ENCODE measurements around the gene CLDN5.
A peak's percentile ranks its signal among the peaks of the same experiment; 100 is the strongest.
"Not testable (repeated sequence)": the region's sequence is repeated elsewhere in the genome, so short reads cannot be mapped to it uniquely, and the experiment has no call there.

CLDN5 gene

GRCh38 chr22:19531327-19531726 is 7.1 kb upstream of the CLDN5 start:
- not testable (repeated sequence) for H3K4me3 ChIP-seq (ENCODE audit: low read length); H3K4me1 ChIP-seq (ENCODE audit: control insufficient read depth, insufficient read depth, low read length); DNase-seq (ENCODE audit: low read depth, low spot score); H3K9me3 ChIP-seq (ENCODE audit: control insufficient read depth, insufficient read depth, low read length); H3K27ac ChIP-seq (ENCODE audit: low read length); H3K36me3 ChIP-seq (ENCODE audit: control insufficient read depth, insufficient read depth, low read length); H3K27me3 ChIP-seq (ENCODE audit: control insufficient read depth, insufficient read depth, low read length)
- no CpG with 5 or more reads among the region's 6 CpGs for WGBS (ENCODE audit: insufficient coverage, insufficient read length)

DNA sequence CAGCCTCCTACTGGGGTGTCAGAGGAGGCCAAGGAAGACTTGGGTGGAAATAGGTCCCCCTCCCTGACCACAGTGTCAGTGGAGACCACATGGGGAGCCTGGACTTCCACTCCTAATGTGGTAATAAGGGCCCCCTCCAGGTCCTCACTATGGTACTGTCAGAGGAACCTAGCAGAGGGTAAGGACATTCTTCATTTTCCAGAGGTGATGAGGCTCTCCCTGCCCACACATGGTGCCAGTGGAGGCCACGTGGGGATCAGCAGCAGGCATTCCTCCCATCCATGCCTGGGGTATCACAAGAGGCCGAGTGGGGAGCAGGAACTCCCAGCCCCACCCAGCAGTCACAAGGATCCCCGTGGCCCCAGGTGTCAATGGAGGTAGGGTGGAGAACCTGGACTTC is 6.5 kb upstream of the CLDN5 start:
- Histone ChIP-seq H3K27ac (ENCODE audit: low read length) (no peak overlapping the region), H3K27me3 (ENCODE audit: control insufficient read depth, insufficient read depth, low read length) (no peaks in the 10 kb centered on the region), H3K4me1 (ENCODE audit: control insufficient read depth, insufficient read depth, low read length) (no peaks in the 10 kb centered on the region), H3K4me3 (ENCODE audit: low read length) (no peak overlapping the region), H3K36me3 (ENCODE audit: control insufficient read depth, insufficient read depth, low read length) (no peaks in the 10 kb centered on the region), H3K9me3 (ENCODE audit: control insufficient read depth, insufficient read depth, low read length) (no peaks in the 10 kb centered on the region)
- WGBS (ENCODE audit: insufficient coverage, insufficient read length): no CpG with 5 or more reads among the region's 3 CpGs
- DNase-seq (ENCODE audit: low read depth, low spot score): no peak

DNA sequence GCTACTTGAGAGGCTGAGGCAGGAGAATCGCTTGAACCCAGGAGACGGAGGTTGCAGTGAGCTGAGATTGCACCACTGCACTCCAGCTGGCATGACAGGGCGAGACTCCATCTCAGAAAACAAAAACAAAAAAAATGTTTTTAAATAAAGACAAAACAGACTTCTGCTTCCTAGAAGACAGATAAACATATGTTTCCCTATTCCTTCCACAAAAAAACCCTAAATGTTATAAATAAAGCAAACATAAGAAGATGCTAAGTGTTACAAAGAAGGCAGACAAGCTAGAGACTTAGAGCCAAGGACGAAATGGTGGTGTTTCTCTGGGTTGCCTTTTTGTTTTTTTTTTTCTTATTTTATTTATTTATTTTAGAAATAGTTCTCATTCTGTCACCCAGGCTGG is 5.6 kb upstream of the CLDN5 start:
- H3K4me1 ChIP-seq (ENCODE audit: control insufficient read depth, insufficient read depth, low read length): no peaks in the 10 kb centered on the region
- no peaks in the 10 kb centered on the region; the same call in 1 of the 2 replicates for H3K27me3 ChIP-seq (ENCODE audit: control insufficient read depth, insufficient read depth, low read length)
- no peak overlapping the region for H3K27ac ChIP-seq (ENCODE audit: low read length)
- H3K9me3 ChIP-seq (ENCODE audit: control insufficient read depth, insufficient read depth, low read length): no peaks in the 10 kb centered on the region
- H3K36me3 ChIP-seq (ENCODE audit: control insufficient read depth, insufficient read depth, low read length): no peaks in the 10 kb centered on the region
- no CpG with 5 or more reads among the region's 4 CpGs for WGBS (ENCODE audit: insufficient coverage, insufficient read length)
- no peak overlapping the region for H3K4me3 ChIP-seq (ENCODE audit: low read length)
- no peak for DNase-seq (ENCODE audit: low read depth, low spot score)

GRCh38 chr22:19527861-19528417 is 3.7 kb upstream of the CLDN5 start:
- no peak overlapping the region for H3K4me3 ChIP-seq (ENCODE audit: low read length)
- no peak overlapping the region for H3K27ac ChIP-seq (ENCODE audit: low read length)
- DNase-seq (ENCODE audit: low read depth, low spot score): no peak
- 0 out of 2 replicates have a peak, but pooled peaks cover under 1% of the 10 kb centered on the region for H3K4me1 ChIP-seq (ENCODE audit: control insufficient read depth, insufficient read depth, low read length)
- WGBS (ENCODE audit: insufficient coverage, insufficient read length): no CpG with 5 or more reads among the region's 17 CpGs
- peaks cover 2% of the 10 kb centered on the region; the same call in 1 of the 2 replicates for H3K27me3 ChIP-seq (ENCODE audit: control insufficient read depth, insufficient read depth, low read length)
- no peaks in the 10 kb centered on the region for H3K9me3 ChIP-seq (ENCODE audit: control insufficient read depth, insufficient read depth, low read length)
- no peaks in the 10 kb centered on the region for H3K36me3 ChIP-seq (ENCODE audit: control insufficient read depth, insufficient read depth, low read length)

GRCh38 chr22:19527321-19527721 is 3.1 kb upstream of the CLDN5 start:
- H3K27ac ChIP-seq (ENCODE audit: low read length): no peak overlapping the region
- no CpG with 5 or more reads among the region's 5 CpGs for WGBS (ENCODE audit: insufficient coverage, insufficient read length)
- H3K36me3 ChIP-seq (ENCODE audit: control insufficient read depth, insufficient read depth, low read length): no peaks in the 10 kb centered on the region
- no peak for DNase-seq (ENCODE audit: low read depth, low spot score)
- H3K4me1 ChIP-seq (ENCODE audit: control insufficient read depth, insufficient read depth, low read length): peaks cover 5% of the 10 kb centered on the region; the same call in 1 of the 2 replicates
- no peak overlapping the region for H3K4me3 ChIP-seq (ENCODE audit: low read length)
- H3K27me3 ChIP-seq (ENCODE audit: control insufficient read depth, insufficient read depth, low read length): peaks cover 2% of the 10 kb centered on the region; the same call in 1 of the 2 replicates
- no peaks in the 10 kb centered on the region for H3K9me3 ChIP-seq (ENCODE audit: control insufficient read depth, insufficient read depth, low read length)

- no CpG with 5 or more reads among the region's 7 CpGs for WGBS (ENCODE audit: insufficient coverage, insufficient read length)
- Histone ChIP-seq H3K36me3 (ENCODE audit: control insufficient read depth, insufficient read depth, low read length) (no peaks in the 10 kb centered on the region), H3K9me3 (ENCODE audit: control insufficient read depth, insufficient read depth, low read length) (no peaks in the 10 kb centered on the region), H3K27ac (ENCODE audit: low read length) (no peak overlapping the region), H3K4me3 (ENCODE audit: low read length) (no peak overlapping the region), H3K4me1 (ENCODE audit: control insufficient read depth, insufficient read depth, low read length) (peaks cover 7% of the 10 kb centered on the region; the same call in 1 of the 2 replicates), H3K27me3 (ENCODE audit: control insufficient read depth, insufficient read depth, low read length) (peaks cover 2% of the 10 kb centered on the region; the same call in 1 of the 2 replicates)
- no peak for DNase-seq (ENCODE audit: low read depth, low spot score)
Measured at GRCh38 chr22:19526702-19527111, 2.5 kb upstream of the CLDN5 start.

DNA sequence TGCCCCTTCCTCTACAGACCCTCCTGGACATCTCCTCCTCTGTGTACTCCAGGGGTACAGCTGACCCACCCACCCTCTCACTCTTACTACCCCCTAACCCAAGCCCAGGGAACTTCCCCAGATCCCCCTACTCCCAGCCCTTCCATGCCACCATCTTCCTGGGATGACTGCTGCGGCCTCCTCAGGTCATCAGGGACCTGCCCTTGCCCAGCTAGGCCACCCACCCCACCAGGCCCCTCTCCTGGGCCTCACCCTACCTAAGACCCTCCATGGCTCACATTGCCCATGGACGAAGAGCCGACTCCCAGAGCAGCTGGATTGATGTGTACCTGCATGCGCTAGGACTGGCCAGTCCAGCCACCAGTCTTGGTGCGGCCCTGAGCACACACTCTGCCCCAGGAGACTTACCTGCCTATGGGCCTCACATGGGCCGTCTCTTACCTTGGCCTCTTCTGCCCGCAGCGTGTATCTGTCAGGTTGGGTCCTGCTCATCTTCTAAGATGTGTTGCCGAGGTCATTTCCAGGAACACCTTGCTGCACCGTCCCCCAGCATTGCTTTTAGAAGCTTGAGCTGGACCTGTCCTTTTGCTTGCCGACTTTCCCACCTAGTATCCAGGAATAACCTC is 2.0 kb upstream of the CLDN5 start:
- WGBS (ENCODE audit: insufficient coverage, insufficient read length): no CpG with 5 or more reads among the region's 11 CpGs
- no peaks in the 10 kb centered on the region for H3K9me3 ChIP-seq (ENCODE audit: control insufficient read depth, insufficient read depth, low read length)
- H3K4me3 ChIP-seq (ENCODE audit: low read length): no peak overlapping the region
- H3K4me1 ChIP-seq (ENCODE audit: control insufficient read depth, insufficient read depth, low read length): peaks cover 7% of the 10 kb centered on the region; the same call in 1 of the 2 replicates
- H3K27ac ChIP-seq (ENCODE audit: low read length): no peak overlapping the region
- peaks cover 2% of the 10 kb centered on the region; the same call in 1 of the 2 replicates for H3K27me3 ChIP-seq (ENCODE audit: control insufficient read depth, insufficient read depth, low read length)
- DNase-seq (ENCODE audit: low read depth, low spot score): no peak
- no peaks in the 10 kb centered on the region for H3K36me3 ChIP-seq (ENCODE audit: control insufficient read depth, insufficient read depth, low read length)

DNA sequence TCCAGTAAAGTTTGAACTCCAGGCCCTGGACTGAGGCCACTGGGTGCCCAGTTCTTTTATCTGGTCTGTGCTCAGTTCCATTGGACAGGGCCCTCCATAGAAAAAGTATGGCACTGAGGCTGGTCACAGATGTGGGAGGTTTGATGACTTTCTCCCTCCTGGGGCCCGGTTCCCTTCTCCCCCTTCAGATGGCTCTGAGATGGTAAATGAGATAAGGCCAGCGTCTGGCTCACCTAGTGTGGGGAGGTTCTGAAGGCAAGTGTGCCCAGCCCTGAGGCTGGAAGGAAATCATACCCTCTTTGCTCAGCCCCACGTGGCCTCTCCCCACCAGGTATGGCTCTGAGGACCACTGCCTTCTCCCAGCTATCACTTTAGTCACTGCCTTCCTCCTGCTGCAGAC is 1.5 kb upstream of the CLDN5 start:
- Histone ChIP-seq H3K9me3 (ENCODE audit: control insufficient read depth, insufficient read depth, low read length) (no peaks in the 10 kb centered on the region), H3K4me3 (ENCODE audit: low read length) (no peak overlapping the region), H3K27me3 (ENCODE audit: control insufficient read depth, insufficient read depth, low read length) (peaks cover 2% of the 10 kb centered on the region; the same call in 1 of the 2 replicates), H3K36me3 (ENCODE audit: control insufficient read depth, insufficient read depth, low read length) (no peaks in the 10 kb centered on the region), H3K27ac (ENCODE audit: low read length) (no peak overlapping the region), H3K4me1 (ENCODE audit: control insufficient read depth, insufficient read depth, low read length) (peaks cover 7% of the 10 kb centered on the region; the same call in 1 of the 2 replicates)
- no peak for DNase-seq (ENCODE audit: low read depth, low spot score)
- WGBS (ENCODE audit: insufficient coverage, insufficient read length): no CpG with 5 or more reads among the region's 3 CpGs

DNA sequence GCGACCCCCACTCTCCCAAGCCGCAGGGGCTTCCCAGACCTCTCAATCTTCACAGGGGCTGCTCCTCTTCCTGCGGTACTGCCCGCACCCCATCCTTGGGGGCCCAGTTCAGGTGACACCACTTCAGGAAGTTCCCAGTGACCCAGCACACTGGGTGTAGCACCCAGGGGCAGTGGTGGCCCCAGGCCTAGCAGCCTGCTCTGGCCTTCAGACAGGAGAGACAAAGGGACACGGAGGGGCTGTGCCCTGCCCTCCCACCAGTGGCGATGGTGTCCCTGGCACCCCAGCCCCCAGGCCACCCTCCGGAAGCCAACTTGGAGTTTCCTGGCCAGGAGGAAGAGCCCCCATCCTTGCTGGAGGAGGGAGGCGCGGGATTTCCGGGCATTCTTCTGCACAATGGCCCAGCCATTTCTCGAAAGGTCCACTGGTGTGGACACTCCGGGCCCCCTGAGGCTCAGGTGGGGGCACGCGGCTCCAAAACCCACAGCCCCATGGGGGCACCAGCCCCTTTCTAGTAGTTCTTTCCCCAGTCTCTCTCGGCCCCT is 978 bp upstream of the CLDN5 start:
- Histone ChIP-seq H3K36me3 (ENCODE audit: control insufficient read depth, insufficient read depth, low read length) (no peaks in the 10 kb centered on the region), H3K4me1 (ENCODE audit: control insufficient read depth, insufficient read depth, low read length) (peaks cover 7% of the 10 kb centered on the region; the same call in 1 of the 2 replicates), H3K27me3 (ENCODE audit: control insufficient read depth, insufficient read depth, low read length) (peaks cover 2% of the 10 kb centered on the region; the same call in 1 of the 2 replicates), H3K9me3 (ENCODE audit: control insufficient read depth, insufficient read depth, low read length) (no peaks in the 10 kb centered on the region), H3K27ac (ENCODE audit: low read length) (no peak overlapping the region), H3K4me3 (ENCODE audit: low read length) (no peak overlapping the region)
- DNase-seq (ENCODE audit: low read depth, low spot score): no peak
- no CpG with 5 or more reads among the region's 15 CpGs for whole genome bisulfite sequencing (ENCODE audit: insufficient coverage, insufficient read length)

DNA sequence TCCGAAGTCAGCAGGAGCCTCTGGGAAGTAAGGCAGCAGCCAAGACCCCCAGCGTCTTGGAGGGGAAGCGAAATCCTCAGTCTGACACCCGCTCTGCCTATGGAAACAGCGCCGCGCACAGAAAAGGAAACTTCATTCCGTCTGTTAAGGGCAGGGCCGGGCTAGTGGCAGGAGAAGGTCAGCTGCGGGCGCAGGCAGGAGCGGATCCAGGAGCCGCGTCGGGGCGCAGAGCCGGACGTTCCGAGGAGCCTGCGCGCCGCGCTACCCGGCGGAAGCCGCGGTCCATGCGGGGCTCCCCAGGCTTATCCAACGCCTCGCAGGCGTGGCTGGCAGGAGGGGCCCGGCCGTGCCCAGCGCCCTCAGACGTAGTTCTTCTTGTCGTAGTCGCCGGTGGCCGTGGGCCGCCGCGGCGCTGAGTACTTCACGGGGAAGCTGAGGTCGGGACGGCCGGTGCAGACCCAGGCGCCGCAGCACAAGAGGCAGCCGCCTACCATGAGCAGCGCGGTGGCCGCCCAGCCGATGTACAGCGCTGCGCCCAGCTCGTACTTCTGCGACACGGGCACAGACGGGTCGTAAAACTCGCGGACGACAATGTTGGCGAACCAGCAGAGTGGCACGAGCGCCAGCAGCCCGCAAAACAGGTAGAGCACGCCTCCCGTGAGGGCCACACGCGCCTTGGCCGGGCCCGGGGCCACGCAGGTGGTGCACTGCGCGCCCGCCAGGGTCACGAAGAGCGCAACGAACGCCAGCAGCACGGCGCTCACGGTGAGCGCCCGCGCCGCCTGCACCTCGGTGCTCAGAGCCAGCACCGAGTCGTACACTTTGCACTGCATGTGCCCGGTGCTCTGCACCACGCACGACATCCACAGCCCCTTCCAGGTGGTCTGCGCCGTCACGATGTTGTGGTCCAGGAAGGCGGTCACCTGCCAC is 705 bp downstream of the CLDN5 start:
- no CpG with 5 or more reads among the region's 99 CpGs for WGBS (ENCODE audit: insufficient coverage, insufficient read length)
- Histone ChIP-seq H3K9me3 (ENCODE audit: control insufficient read depth, insufficient read depth, low read length) (no peaks in the 10 kb centered on the region), H3K36me3 (ENCODE audit: control insufficient read depth, insufficient read depth, low read length) (no peaks in the 10 kb centered on the region), H3K4me3 (ENCODE audit: low read length) (peak overlapping the region; percentile 8; the same call in 1 of the 2 replicates), H3K27me3 (ENCODE audit: control insufficient read depth, insufficient read depth, low read length) (peaks cover 2% of the 10 kb centered on the region; the same call in 1 of the 2 replicates), H3K4me1 (ENCODE audit: control insufficient read depth, insufficient read depth, low read length) (peaks cover 7% of the 10 kb centered on the region; the same call in 1 of the 2 replicates), H3K27ac (ENCODE audit: low read length) (no peak overlapping the region)
- DNase-seq (ENCODE audit: low read depth, low spot score): no peak

Data from iPS DF 6.9 (cell line).